Stimulated activated naive B cell treated with anti-CD40 and anti-IgM and Interleukin-4, amounts not matched to agents 10 μg/mL and 1 μg/mL and 100 μg/mL, for 72 hours (primary cell): ENCODE data around the gene CARMIL1.

Experiments
- ATAC-seq, 2 donors: fragments of 150-1000 bp; cut with Tn5 transposase; replicated peaks; 2 replicates each; pipeline ENCODE4 v1.10.0; 2021; ENCODE audit warnings: moderate library complexity in 1 of 2
- DNase-seq: peaks from one replicate; pipeline ENCODE4 v3.0.0; 2021
- H3K27ac Mint-ChIP-seq: one replicate; pipeline ENCODE4 v1.8.0; 2022; ENCODE audit warnings: mild to moderate bottlenecking, mixed read lengths
- H3K27me3 Mint-ChIP-seq, 2 donors: one replicate each; pipeline ENCODE4 v1.8.0; 2022; ENCODE audit warnings: mixed read lengths in 2 of 2
- H3K36me3 Mint-ChIP-seq, 2 donors: one replicate each; pipeline ENCODE4 v1.8.0; 2022; ENCODE audit warnings: mixed read lengths in 2 of 2, mild to moderate bottlenecking in 1 of 2
- H3K4me1 Mint-ChIP-seq, 2 donors: one replicate each; pipeline ENCODE4 v1.8.0; 2022; ENCODE audit warnings: mixed read lengths in 2 of 2, mild to moderate bottlenecking in 1 of 2
- H3K4me3 Mint-ChIP-seq, 2 donors: one replicate each; pipeline ENCODE4 v1.8.0; 2022; ENCODE audit warnings: mild to moderate bottlenecking in 2 of 2, mixed read lengths in 2 of 2, moderate library complexity in 1 of 2
- H3K9me3 Mint-ChIP-seq, 2 donors: one replicate each; pipeline ENCODE4 v1.8.0; 2022; ENCODE audit warnings: mixed read lengths in 2 of 2, mild to moderate bottlenecking in 1 of 2

Gene CARMIL1

DNA sequence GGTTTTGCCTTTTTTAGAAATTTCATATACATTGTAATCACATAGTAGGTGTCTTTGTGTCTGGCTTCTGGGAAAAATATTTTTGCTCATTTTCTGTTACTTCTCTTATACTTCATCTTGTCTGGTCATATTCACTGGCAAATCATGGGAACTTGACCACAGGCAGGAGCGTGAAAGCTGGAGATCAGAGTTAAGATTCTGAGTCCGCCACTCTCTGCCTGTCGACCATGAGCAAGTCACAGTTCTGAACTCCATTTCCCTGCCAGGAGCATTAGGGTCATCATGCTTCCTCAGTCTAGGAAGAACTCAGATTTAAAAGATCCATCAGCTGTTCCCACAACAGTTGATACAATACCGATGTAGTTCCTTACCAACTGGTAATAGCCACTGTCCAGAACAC lies 360.5 kb downstream of the CARMIL1 start:
- no peak overlapping the region for H3K27ac Mint-ChIP-seq
- H3K36me3 Mint-ChIP-seq: no peaks in the 10 kb centered on the region
- H3K27me3 Mint-ChIP-seq: peaks cover 42 to 62% of the 10 kb centered on the region in 2 donors
- H3K9me3 Mint-ChIP-seq: peaks cover 4% of the 10 kb centered on the region in 2 donors
- no peak overlapping the region for H3K4me3 Mint-ChIP-seq
- no peak for ATAC-seq
- no peak for DNase-seq
- no peaks in the 10 kb centered on the region for H3K4me1 Mint-ChIP-seq

DNA sequence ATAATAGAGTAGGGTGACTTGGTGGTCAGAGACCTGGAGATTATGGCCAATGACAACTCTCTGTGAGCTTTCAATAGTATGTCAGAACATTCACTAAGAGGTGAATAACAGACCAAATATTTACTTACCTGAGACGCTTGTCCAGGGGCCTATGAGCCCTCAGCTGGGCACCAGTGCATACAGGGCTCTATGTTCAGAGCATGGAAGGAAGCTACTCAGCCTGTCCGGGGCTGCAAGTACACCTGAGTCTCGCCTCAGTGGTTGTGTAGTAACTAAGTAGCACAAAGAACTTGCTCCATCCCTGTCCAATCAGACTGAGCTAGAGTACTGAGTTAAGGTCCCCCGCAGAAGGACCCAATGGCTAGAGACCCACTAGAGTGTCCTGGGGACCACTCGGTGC lies 361.3 kb downstream of the CARMIL1 start:
- H3K4me1 Mint-ChIP-seq: no peaks in the 10 kb centered on the region
- H3K9me3 Mint-ChIP-seq: peaks cover 4% of the 10 kb centered on the region in 2 donors
- H3K4me3 Mint-ChIP-seq: no peak overlapping the region
- no peak overlapping the region for H3K27ac Mint-ChIP-seq
- ATAC-seq (no peak), DNase-seq (no peak)
- H3K36me3 Mint-ChIP-seq: no peaks in the 10 kb centered on the region
- H3K27me3 Mint-ChIP-seq: peaks cover 39 to 64% of the 10 kb centered on the region in 2 donors

DNA sequence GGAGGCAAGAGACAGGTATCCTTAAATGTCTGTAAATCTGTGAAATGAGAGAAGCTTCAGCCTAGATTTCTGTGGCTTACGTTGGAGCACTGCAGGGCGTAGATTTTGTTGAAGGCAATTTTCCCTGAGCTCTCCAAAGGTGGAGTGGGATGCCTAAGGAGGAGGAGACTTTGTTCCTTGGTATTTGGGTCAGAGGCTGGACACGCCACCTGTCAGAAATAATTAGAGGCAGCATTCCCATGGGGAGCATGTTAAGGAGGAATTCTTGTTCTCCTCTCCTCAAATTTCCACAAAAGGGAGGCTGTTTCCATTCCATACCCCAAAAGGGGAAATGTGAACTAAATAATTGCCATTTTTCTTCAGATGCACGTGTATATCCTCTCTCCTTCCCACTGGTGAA lies 361.7 kb downstream of the CARMIL1 start:
- Mint-ChIP-seq H3K27me3 (peaks cover 43 to 66% of the 10 kb centered on the region in 2 donors), H3K36me3 (no peaks in the 10 kb centered on the region), H3K4me3 (no peak overlapping the region), H3K4me1 (no peaks in the 10 kb centered on the region), H3K9me3 (peaks cover 4% of the 10 kb centered on the region in 2 donors), H3K27ac (no peak overlapping the region)
- no peak for ATAC-seq
- DNase-seq: no peak

DNA sequence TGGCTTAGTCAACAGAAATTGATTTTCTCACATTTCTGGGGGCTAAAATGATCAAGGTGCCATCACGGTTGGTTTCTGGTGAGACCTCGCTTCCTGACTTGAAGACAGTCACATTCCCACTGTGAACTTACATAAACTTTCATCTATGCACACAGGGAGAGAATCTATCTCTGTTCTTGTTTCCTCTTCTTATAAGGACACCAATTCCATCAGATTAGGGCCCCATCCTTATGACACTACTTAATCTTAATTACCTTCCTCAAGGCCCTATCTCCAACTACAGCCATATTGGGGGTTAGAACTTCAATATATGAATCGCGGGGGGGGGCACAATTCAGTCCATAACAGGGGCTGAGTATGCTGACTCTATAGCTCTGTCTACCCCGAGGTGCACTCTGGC lies 362.2 kb downstream of the CARMIL1 start:
- H3K36me3 Mint-ChIP-seq: no peaks in the 10 kb centered on the region
- H3K4me3 Mint-ChIP-seq: no peak overlapping the region
- H3K4me1 Mint-ChIP-seq: no peaks in the 10 kb centered on the region
- ATAC-seq (no peak), DNase-seq (no peak)
- peaks cover 44 to 67% of the 10 kb centered on the region in 2 donors for H3K27me3 Mint-ChIP-seq
- peaks cover 4% of the 10 kb centered on the region in 2 donors for H3K9me3 Mint-ChIP-seq
- H3K27ac Mint-ChIP-seq: no peak overlapping the region

DNA sequence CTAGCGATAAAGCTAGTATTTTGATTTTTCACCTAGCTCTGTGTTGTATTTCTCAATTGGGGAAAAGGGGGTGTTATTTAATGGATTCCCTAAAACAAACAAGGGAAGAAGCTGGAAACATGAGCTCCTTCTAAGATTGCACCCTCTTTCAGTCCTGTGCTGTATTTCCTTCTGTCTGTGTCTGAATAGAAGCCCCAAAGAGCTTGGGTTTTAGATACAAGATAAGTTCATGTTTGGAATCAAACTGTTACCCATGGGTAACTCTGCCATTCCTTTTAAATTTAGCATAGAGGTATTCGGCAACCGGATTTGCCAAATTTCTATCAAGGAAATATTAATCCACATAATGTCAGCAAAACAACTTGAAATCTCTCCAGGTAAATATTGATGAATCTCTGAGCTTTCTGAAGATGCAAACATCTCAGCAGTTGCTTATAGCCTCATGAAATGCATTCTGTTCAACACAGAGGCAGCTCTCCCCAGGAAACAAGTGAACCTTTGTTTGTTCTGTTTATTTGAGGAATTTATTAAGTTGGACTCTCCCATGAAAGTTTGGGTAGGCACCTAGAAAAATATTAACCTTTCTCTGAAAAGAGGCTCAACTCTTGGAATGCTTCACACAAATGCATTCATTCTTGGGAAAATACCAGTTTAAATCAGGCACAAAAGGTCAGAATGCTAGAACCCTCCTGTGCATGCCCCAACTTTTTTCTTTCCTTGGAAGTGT lies 362.9 kb downstream of the CARMIL1 start:
- no peak overlapping the region for H3K4me3 Mint-ChIP-seq
- peaks cover 2 to 4% of the 10 kb centered on the region in 2 donors for H3K9me3 Mint-ChIP-seq
- H3K27ac Mint-ChIP-seq: no peak overlapping the region

DNA sequence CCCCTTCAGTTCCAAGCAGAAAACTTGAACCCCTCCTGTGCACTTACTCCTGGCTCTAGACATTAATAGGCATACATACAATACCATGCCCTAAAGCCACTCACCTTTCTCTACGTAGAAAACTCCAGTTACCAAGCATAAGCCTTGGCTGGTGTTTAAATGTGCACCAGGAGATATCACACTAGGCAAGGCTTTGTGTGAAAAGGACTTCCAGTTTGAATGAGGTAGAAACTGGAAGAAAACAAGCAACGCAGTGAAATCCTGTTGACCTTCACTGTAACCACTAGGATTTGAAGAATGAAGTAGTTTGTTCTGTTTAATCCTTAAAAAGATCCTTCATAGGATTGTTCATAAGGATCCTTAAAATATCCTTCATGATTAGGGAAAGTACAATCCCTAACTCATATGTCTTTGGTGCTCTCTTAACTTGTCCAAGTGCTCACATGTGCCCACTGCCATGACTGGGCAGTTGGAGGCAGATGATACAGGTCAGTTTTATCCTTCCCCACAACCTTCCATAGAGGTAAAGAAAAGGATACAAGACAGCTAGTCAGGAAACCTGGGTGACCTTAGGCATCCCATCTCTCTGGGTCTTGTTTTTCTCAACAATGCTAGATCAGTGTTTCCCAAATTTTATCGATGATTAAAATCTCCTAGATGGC lies 363.6 kb downstream of the CARMIL1 start:
- Mint-ChIP-seq H3K36me3 (no peaks in the 10 kb centered on the region), H3K4me3 (no peak overlapping the region), H3K27ac (no peak overlapping the region), H3K4me1 (no peaks in the 10 kb centered on the region), H3K27me3 (peaks cover 44 to 61% of the 10 kb centered on the region in 2 donors), H3K9me3 (peaks cover 2 to 4% of the 10 kb centered on the region in 2 donors)
- no peak for DNase-seq
- no peak for ATAC-seq

More for the DNA sequence above, 362.9 kb downstream of the CARMIL1 start:
- no peak for ATAC-seq
- H3K4me1 Mint-ChIP-seq: no peaks in the 10 kb centered on the region
- H3K27me3 Mint-ChIP-seq: peaks cover 44 to 66% of the 10 kb centered on the region in 2 donors
- H3K36me3 Mint-ChIP-seq: no peaks in the 10 kb centered on the region
- DNase-seq: no peak

DNA sequence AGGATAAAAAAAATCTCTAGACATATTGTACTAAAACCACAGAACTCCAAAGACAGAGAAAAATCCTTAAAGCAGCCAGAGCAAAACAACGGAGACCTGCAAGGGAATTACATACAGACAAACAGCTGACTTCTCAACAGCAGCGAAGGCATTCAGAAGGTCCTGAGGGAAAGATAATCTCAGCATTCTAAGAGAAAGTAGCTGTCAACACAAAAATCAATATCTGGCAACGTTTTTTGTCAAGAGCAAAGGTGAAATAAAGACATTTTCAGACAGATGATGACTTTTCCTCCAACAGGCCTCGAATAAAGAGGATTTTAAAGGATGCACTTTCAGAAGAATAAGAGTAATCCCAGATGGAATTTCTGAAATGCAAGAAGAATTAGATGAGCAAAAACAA lies 366.7 kb downstream of the CARMIL1 start:
- H3K4me1 Mint-ChIP-seq: no peaks in the 10 kb centered on the region
- no peak overlapping the region for H3K27ac Mint-ChIP-seq
- H3K27me3 Mint-ChIP-seq: peaks cover 40 to 58% of the 10 kb centered on the region in 2 donors

DNA sequence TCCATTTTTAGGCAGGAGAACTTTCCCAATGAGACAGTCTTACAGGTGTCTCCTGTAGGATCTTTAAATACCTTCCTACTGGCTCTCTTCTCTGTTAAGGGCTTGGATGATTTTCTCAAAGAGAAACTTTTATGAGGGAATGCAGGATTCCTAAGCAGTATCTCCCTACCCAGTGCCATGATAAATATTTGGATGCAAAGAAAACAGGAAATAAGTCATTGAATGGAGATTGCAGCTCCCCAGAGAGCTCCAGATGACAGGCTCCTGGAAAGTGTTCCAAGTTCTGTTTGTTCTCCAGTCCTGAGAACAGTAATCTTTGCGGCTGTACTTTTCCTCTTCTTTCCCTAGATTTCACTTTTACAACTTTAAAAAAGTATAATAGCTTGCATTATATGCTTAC lies 370.4 kb downstream of the CARMIL1 start:
- ATAC-seq (no peak), DNase-seq (no peak)
- H3K36me3 Mint-ChIP-seq: no peaks in the 10 kb centered on the region
- no peak overlapping the region for H3K4me3 Mint-ChIP-seq
- no peaks in the 10 kb centered on the region for H3K9me3 Mint-ChIP-seq
- peaks cover 33 to 62% of the 10 kb centered on the region in 2 donors for H3K27me3 Mint-ChIP-seq
- H3K4me1 Mint-ChIP-seq: peaks cover 0 to 7% of the 10 kb centered on the region in 2 donors
- no peak overlapping the region for H3K27ac Mint-ChIP-seq

More for the DNA sequence above, 366.7 kb downstream of the CARMIL1 start:
- DNase-seq: no peak
- Mint-ChIP-seq H3K4me3 (no peak overlapping the region), H3K36me3 (no peaks in the 10 kb centered on the region), H3K9me3 (peaks cover 0 to 4% of the 10 kb centered on the region in 2 donors)
- ATAC-seq: no peak

DNA sequence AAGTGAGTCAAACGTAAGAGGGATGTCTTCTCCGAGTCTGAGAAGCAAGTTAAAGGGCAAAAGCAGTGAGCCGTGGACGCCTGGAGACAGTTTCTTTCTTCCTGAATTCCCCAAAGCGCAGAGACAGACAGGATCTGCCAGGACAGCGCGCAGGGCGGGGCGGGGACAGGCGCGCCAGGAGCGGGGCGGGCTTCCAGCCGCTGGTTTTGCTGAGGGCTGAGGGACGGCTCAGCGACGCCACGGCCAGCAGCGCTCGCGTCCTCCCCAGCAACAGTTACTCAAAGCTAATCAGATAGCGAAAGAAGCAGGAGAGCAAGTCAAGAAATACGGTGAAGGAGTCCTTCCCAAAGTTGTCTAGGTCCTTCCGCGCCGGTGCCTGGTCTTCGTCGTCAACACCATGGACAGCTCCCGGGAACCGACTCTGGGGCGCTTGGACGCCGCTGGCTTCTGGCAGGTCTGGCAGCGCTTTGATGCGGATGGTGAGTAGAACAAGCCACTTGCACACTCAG lies 372.9 kb downstream of the CARMIL1 start, which contains the start of gene SCGN:
TSS of gene SCGN (plus strand) at position 209 of the 509 bp plus-strand sequence. CDS start at position 398, 189 bp downstream.
- Mint-ChIP-seq H3K27ac (no peak within 1 kb of the TSS), H3K9me3 (no peaks in the 10 kb centered on the region), H3K36me3 (no peaks in the 10 kb centered on the region), H3K27me3 (peaks cover 28 to 50% of the 10 kb centered on the region in 2 donors), H3K4me3 (peak within 1 kb of the TSS in 1 of 2 donors; percentile 56), H3K4me1 (peaks cover 0 to 7% of the 10 kb centered on the region in 2 donors)
- peak; percentile 1 for DNase-seq
- ATAC-seq: peak; percentile 33 to 36

DNA sequence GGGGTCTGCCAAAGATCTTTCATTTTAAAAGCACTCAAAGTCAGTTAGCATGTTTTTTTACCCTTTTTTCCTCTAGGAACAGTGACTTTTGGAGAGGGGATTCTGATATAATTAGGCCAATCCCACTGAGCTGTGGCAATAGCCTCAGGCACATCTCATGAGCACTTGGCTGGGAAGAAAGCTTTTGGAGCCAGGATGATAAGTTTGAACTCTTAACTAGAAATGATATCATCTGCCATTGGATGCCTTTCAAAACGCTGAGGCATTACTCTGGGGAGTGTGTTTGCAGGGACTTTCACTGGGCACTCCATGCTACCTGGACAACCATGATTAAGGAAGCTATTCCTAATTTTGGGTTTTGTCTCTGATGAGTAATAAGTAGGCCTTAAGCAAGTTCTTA lies 376.5 kb downstream of the CARMIL1 start:
- Mint-ChIP-seq H3K27me3 (peaks cover 30 to 36% of the 10 kb centered on the region in 2 donors), H3K9me3 (no peaks in the 10 kb centered on the region)

DNA sequence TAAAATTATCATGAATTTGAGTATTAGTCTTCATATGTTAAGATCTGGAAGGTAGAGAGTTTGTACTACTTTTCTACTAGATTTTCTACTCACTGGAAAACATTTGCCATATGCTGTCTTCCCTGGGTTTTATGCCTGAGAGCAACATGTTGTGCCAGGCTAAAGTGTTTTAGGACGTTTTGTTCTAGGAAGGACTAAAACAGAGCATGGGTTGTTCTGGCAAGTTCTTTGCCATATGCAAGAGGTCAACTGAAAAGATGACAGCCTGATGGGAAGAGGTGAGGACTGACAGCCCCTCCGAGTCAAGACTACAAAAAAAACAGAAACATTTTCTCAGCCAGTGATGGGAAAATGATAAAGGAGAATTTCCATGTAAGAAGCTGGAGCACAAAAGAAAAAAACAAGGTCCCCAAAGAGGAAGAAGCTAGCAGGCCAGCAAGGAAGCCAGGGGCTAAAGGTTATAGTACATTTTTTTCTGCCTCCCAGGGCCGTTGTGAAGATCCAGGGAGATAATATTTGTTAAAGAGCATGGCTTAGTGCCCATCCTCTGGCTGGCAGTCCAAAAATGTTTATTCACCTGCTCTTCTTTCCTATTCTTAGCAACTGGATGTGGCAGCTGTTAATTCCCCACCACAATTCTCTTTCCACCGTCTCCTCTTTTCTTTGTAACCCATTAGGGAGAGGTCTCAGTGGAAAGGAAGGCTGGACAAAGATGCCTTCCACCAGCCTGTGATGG lies 380.6 kb downstream of the CARMIL1 start:
- Mint-ChIP-seq H3K4me3 (no peak overlapping the region), H3K4me1 (no peaks in the 10 kb centered on the region), H3K27me3 (peaks cover 17 to 20% of the 10 kb centered on the region in 2 donors), H3K36me3 (no peaks in the 10 kb centered on the region), H3K27ac (no peak overlapping the region), H3K9me3 (peaks cover 0 to 1% of the 10 kb centered on the region in 2 donors)
- ATAC-seq (no peak), DNase-seq (no peak)

More for the DNA sequence above, 376.5 kb downstream of the CARMIL1 start:
- no peak overlapping the region for H3K27ac Mint-ChIP-seq
- DNase-seq: no peak
- no peak overlapping the region for H3K4me3 Mint-ChIP-seq
- H3K36me3 Mint-ChIP-seq: no peaks in the 10 kb centered on the region
- H3K4me1 Mint-ChIP-seq: peaks cover 0 to 7% of the 10 kb centered on the region in 2 donors
- no peak for ATAC-seq

DNA sequence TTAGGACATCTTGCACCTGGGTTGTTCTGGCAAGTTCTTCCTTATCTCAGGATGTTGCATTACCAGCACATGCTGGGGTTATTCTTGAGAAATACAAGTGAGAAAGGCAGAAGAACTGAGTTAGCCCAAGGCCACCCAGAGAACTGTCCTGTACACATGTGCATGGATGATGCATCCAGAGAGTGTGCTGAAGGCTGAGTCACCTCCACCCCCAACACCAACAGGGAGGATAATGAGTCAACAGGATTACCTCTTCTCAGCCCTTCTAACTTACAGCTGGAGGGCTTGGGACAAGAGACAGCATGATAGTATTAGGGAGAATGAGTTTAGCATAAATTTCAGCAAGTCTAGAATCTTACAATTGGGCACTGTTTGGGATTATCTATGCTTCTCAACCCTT lies 381.3 kb downstream of the CARMIL1 start:
- DNase-seq (no peak), ATAC-seq (no peak)
- Mint-ChIP-seq H3K27me3 (peaks cover 11 to 27% of the 10 kb centered on the region in 2 donors), H3K9me3 (peaks cover 0 to 1% of the 10 kb centered on the region in 2 donors), H3K4me3 (no peak overlapping the region), H3K27ac (no peak overlapping the region), H3K4me1 (no peaks in the 10 kb centered on the region), H3K36me3 (no peaks in the 10 kb centered on the region)

DNA sequence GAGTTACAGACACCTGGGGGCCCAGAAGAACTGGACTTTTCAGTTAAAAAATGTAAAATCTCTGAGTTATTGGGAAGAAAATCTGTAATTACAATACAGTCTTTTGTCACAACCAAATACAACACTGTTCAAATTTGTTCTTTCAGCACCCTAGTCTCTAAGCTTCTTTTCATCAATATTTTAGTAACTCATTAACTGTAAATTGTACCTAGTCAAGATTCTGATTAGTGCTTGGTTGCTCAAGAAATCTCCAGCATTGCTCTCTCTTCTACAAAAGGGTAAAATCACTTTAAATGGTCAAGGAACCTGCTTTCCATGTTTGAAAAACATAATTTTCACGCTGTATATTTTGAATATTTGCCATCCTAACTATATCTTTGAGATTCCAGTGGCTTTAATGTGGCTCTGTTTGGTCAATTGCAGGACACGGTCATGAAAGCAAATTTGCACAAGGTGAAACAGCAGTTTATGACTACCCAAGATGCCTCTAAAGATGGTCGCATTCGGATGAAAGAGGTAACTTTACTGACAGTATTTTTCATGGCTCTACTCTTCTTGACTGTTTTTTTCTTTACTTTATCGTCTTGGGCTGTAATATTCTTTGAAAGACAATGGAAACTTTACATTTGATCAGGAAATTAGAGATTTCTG lies 382.1 kb downstream of the CARMIL1 start:
- Mint-ChIP-seq H3K4me1 (no peaks in the 10 kb centered on the region), H3K4me3 (no peak overlapping the region), H3K27ac (no peak overlapping the region), H3K9me3 (peaks cover 0 to 1% of the 10 kb centered on the region in 2 donors), H3K36me3 (no peaks in the 10 kb centered on the region), H3K27me3 (peaks cover 11 to 28% of the 10 kb centered on the region in 2 donors)
- DNase-seq: no peak
- ATAC-seq: no peak

DNA sequence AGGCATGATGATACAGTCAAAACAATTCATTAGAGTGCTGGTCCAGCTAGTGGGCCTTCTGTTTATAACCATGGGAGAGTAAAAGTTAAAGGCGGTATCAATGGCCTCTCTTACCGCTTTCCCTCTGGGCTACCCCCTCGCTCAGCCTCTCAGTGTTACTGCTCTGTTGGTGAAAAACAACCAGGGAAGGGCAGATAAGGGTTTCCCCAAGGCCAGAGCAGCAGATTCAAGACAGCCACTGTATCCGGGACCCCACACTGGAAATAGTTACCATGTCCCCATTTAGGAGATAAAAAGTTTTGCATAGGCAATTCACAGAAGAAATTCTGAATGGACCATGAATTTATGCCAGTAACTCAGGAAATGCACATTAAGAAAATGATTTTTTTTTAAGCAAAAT lies 386.3 kb downstream of the CARMIL1 start:
- H3K4me1 Mint-ChIP-seq: no peaks in the 10 kb centered on the region

More for the DNA sequence above, 386.3 kb downstream of the CARMIL1 start:
- peaks cover 17 to 24% of the 10 kb centered on the region in 2 donors for H3K27me3 Mint-ChIP-seq
- DNase-seq (no peak), ATAC-seq (no peak)
- no peak overlapping the region for H3K4me3 Mint-ChIP-seq
- H3K27ac Mint-ChIP-seq: no peak overlapping the region
- peaks cover 0 to 1% of the 10 kb centered on the region in 2 donors for H3K9me3 Mint-ChIP-seq
- no peaks in the 10 kb centered on the region for H3K36me3 Mint-ChIP-seq
